HG03575 (cell line): ENCODE data around the gene DAPK3.
"Not testable (repeated sequence)": the region's sequence is repeated elsewhere in the genome, so short reads cannot be mapped to it uniquely, and the experiment has no call there.

Experiments used
- ATAC-seq: cut with Tn5 transposase; IDR thresholded peaks from one replicate; pipeline ENCODE4 v1.9.1; 2021; ENCODE audit not compliant: unreplicated experiment, insufficient number of reproducible peaks, low FRiP score; ENCODE audit errors: extremely low read depth

Gene DAPK3

GRCh38 chr19:4007021-4007835, 36.3 kb upstream of the DAPK3 start, which contains the start of gene PIAS4:
TSS of gene PIAS4 (plus strand) at chr19:4007736. CDS start at chr19:4007761, 25 bp downstream.
- no peak for ATAC-seq

DNA sequence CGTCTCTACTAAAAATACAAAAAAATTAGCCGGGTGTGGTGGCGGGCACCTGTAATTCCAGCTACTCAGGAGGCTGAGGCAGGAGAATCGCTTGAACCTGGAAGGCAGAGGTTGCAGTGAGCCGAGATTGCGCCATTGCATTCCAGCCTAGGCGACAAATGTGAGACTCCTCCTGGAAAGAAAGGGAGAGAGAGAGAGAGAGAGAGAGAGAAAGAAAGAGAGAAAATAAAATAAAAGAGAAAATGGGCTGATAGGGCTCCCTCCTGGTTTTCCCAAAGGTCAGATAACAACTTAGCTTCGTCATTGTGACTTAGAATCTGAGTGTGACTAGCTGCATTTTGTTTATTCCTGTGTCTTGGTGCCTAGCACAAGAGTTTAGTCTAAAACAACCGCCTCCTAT, 34.5 kb upstream of the DAPK3 start:
- not testable (repeated sequence) for ATAC-seq

DNA sequence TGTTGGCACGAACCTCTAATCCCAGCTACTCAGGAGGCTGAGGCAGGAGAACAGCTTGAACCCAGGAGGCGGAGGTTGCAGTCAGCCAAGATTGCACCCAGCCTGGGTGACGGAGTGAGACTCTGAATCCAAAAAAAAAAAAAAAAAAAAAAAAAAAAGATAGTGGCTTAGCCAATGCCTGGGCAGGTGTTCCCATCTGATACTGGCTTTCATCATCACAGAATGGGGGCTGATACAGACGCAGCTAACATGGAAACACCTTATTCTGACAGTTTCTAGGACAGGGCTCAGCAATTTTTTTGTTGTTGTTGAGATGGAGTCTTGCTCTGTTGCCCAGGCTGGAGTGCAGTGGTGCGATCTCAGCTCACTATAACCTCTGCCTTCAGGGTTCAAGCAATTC, 29.9 kb upstream of the DAPK3 start:
- not testable (repeated sequence) for ATAC-seq

GRCh38 chr19:3998667-3999412, 27.9 kb upstream of the DAPK3 start:
- not testable (repeated sequence) for ATAC-seq

DNA sequence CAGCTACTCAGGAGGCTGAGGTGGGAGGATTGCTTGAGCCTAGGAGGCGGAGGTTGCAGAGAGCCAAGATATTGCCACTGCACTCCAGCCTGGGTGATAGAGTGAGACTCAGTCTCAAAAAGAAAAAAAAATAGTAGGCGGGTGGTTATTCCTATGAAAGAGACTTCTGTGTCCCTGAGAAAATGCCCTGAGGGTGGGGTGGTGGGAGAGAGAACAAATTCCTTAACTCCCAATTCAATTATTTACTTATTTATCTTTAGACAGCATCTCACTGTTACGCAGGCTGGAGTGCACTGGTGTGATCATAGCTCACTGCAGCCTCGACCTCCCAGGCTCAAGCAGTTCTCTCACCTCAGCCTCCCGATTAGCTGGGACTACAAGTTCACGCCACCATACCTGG, 24.7 kb upstream of the DAPK3 start:
- ATAC-seq = no peak

- ATAC-seq = no peak
Measured at GRCh38 chr19:3990815-3991117, 19.9 kb upstream of the DAPK3 start.

GRCh38 chr19:3987619-3988371, 16.9 kb upstream of the DAPK3 start:
- ATAC-seq = no peak

DNA sequence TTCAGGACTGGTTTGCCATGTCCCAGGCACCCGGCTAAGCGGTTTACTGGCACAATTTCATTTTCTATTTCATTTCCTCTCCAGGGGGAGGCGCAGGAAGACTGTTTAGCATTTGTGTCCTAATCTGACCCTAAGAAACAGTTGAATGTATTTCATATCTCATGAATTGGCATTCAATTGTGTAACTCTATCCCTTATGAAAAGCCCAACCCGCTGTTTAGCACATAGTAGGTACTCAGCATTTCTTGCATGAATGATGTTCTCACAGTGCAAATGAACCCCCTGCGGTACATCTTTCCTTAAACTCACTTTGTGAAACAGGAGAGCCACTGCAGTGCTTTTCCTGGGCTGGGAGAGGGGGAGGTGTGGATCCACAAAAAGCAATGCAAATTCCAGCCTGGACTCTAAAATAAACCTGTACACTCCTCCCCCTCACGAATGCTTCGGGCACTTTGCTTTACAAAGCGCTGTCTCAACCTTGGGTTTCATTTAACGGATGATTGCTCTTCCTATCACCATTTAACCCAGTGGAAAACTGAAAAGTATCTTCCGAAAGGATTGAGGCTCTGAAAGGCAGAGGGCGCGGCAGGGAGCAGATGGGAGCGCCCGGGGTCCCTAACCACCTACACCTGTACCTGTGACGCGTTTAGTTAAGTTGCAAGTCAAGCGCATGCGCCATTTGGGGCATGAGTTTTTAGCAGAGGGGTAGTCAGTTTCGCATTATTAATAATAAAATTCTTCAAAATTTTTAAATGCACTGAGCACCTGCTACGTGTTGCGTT, 15.6 kb upstream of the DAPK3 start:
- ATAC-seq = no peak

GRCh38 chr19:3985643-3986259, 14.9 kb upstream of the DAPK3 start:
- no peak for ATAC-seq

- ATAC-seq = no peak
Measured at GRCh38 chr19:3984908-3985642, 14.2 kb upstream of the DAPK3 start, which contains the start of gene EEF2. TSS of gene EEF2 (minus strand) at chr19:3985463. CDS start at chr19:3985380, 83 bp downstream.

- ATAC-seq = no peak
Measured at GRCh38 chr19:3984584-3984907, 13.6 kb upstream of the DAPK3 start.

- no peak for ATAC-seq
Measured at GRCh38 chr19:3983936-3984583, 13.2 kb upstream of the DAPK3 start.

DNA sequence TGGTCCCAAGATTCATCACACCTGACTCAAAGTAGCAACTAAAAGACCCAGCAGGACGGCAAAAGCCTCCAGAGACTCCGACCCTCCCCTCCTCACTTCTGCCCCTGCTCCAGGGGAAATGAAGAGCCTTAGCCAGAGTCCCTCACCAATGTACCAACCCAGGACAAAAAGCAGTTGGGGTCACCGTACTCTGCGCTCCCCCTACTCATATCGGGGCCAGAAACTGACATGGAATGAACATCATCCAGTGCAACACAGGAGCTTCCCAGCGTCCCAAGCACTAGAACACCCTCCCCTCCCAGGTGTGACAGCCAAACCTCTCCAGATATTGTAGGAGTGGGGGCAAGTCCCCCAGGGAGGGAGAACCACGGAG, 12.6 kb upstream of the DAPK3 start:
- ATAC-seq = no peak

- no peak for ATAC-seq
Measured at GRCh38 chr19:3982701-3983541, 12.0 kb upstream of the DAPK3 start.

DNA sequence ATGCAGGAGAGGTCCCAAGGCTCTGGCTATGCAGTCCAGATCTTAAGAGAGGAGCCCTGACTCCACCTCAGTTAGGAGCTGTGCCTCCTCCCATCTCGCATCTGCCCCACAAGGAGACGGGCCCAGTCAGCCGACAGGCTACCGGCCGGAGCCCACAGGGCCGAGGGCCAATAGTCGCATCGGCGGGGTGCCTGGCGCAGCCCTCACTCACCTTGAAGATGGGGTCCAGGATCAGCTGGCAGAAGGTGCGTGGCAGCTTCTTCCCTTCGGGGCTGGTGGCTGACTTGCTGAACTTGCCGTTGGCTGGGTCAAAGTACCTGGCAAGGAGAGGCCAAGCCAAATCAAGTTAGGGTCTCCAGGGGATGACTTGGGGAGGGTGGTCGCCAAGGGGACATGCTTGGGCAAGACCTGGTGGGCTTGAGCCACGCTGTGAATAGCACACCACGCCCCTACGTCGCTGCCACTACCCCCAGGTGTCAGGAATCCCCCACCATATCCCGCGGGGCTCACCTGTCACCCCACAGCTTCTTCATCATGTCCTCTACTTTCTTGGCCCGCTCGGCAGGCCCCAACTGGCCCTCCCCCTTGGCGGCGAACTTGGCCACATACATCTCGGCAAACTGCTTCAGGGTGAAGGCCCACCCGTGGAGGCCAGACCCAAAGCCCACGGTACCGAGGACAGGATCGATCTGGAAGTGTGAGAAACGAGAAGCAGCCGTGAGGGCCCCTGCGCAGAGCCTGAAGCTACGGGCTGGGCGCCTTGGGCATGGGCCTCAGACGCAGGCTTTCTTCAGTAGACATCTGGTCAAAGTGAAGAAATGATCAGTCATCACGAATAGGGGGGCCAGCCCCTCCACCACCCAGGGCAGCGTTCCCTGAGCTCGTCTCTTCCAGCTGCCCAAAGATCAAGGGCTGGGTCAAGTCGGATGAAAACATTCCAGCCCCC, 11.1 kb upstream of the DAPK3 start:
- ATAC-seq = no peak

- ATAC-seq = no peak
Measured at GRCh38 chr19:3981373-3981735, 10.5 kb upstream of the DAPK3 start.
